KMS-11 (cell line): ENCODE results near the gene CEMIP.

Experiments
- H2AFZ ChIP-seq: fragments of 200-600 bp; sonication (generic); 2 replicates; pipeline ENCODE4 v1.6.1; 2016; ENCODE audit warnings: antibody characterized with exemption, mixed run types, low read depth
- H3K27ac ChIP-seq: fragments of 200-600 bp; sonication (generic); 2 replicates; pipeline ENCODE4 v1.6.1; 2016; ENCODE audit warnings: mild to moderate bottlenecking, mixed run types
- H3K27me3 ChIP-seq: fragments of 200-600 bp; sonication (generic); 2 replicates; pipeline ENCODE4 v1.6.1; 2017; ENCODE audit warnings: mild to moderate bottlenecking, low read depth, mixed run types, moderate library complexity; ENCODE audit not compliant: insufficient read depth
- H3K36me3 ChIP-seq: fragments of 200-600 bp; sonication (generic); 2 replicates; pipeline ENCODE4 v1.6.1; 2017; ENCODE audit warnings: mild to moderate bottlenecking, mixed run types; ENCODE audit not compliant: insufficient read depth
- H3K4me1 ChIP-seq: fragments of 200-600 bp; sonication (generic); 2 replicates; pipeline ENCODE4 v1.6.1; 2016; ENCODE audit warnings: mild to moderate bottlenecking, low read depth, mixed run types; ENCODE audit not compliant: poor library complexity, severe bottlenecking
- H3K4me2 ChIP-seq: fragments of 200-600 bp; sonication (generic); 2 replicates; pipeline ENCODE4 v1.7.0; 2016; ENCODE audit warnings: mild to moderate bottlenecking, mixed run types
- H3K4me3 ChIP-seq: fragments of 200-600 bp; sonication (generic); IDR thresholded peaks from 2 replicates; pipeline ENCODE4 v1.6.1; 2017; ENCODE audit warnings: low read depth, low read length, mixed read lengths; ENCODE audit not compliant: insufficient read depth
- H3K79me2 ChIP-seq: fragments of 200-600 bp; sonication (generic); 2 replicates; pipeline ENCODE4 v1.6.1; 2016; ENCODE audit warnings: low read depth, mixed run types; ENCODE audit not compliant: insufficient read depth
- H3K9ac ChIP-seq: fragments of 200-600 bp; sonication (generic); 2 replicates; pipeline ENCODE4 v1.6.1; 2016; ENCODE audit warnings: mild to moderate bottlenecking, mixed run types
- H4K20me1 ChIP-seq: fragments of 200-600 bp; sonication (generic); 2 replicates; pipeline ENCODE4 v1.6.1; 2016; ENCODE audit warnings: mild to moderate bottlenecking, mixed run types; ENCODE audit not compliant: insufficient read depth
- TF ChIP-seq, protein P1 (sequence below): fragments of 200-600 bp; sonication (generic); conservative IDR thresholded peaks from 2 replicates; pipeline ENCODE4 v1.6.1; 2017; ENCODE audit warnings: low read depth, mild to moderate bottlenecking, antibody characterized with exemption, low read length, moderate library complexity, mixed read lengths

The CEMIP gene

DNA sequence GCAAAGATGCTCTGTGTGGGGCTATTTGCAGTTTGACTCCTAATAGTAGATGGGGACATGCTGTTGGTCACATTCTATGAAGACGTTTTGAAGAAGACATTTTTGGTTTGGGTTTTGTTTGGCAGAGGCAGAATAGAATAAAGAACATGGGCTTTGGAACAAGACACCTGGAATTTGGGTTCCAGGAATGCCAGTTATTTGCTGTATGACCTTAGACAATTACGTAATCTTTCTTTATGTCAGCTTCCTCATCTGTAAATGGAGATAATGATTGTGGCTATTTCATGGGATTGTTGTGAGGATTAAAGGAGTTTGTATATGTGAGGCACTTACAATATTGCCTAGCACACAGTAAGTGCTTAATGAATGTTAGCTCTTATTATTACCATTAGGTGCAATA, 118.9 kb downstream of the CEMIP start:
- H3K4me2 ChIP-seq, result no peak overlapping the region
- H3K79me2 ChIP-seq, result no peaks in the 10 kb centered on the region
- H3K9ac ChIP-seq, result no peak overlapping the region
- no peaks in the 10 kb centered on the region for H4K20me1 ChIP-seq
- H3K36me3 ChIP-seq, result no peaks in the 10 kb centered on the region
- TF ChIP-seq, protein P1, sequence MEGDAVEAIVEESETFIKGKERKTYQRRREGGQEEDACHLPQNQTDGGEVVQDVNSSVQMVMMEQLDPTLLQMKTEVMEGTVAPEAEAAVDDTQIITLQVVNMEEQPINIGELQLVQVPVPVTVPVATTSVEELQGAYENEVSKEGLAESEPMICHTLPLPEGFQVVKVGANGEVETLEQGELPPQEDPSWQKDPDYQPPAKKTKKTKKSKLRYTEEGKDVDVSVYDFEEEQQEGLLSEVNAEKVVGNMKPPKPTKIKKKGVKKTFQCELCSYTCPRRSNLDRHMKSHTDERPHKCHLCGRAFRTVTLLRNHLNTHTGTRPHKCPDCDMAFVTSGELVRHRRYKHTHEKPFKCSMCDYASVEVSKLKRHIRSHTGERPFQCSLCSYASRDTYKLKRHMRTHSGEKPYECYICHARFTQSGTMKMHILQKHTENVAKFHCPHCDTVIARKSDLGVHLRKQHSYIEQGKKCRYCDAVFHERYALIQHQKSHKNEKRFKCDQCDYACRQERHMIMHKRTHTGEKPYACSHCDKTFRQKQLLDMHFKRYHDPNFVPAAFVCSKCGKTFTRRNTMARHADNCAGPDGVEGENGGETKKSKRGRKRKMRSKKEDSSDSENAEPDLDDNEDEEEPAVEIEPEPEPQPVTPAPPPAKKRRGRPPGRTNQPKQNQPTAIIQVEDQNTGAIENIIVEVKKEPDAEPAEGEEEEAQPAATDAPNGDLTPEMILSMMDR, result no peak
- H3K4me3 ChIP-seq, result no peak overlapping the region
- no peaks in the 10 kb centered on the region for H3K27me3 ChIP-seq
- H3K4me1 ChIP-seq, result no peaks in the 10 kb centered on the region
- no peak overlapping the region for H3K27ac ChIP-seq
- no peak overlapping the region for H2AFZ ChIP-seq

DNA sequence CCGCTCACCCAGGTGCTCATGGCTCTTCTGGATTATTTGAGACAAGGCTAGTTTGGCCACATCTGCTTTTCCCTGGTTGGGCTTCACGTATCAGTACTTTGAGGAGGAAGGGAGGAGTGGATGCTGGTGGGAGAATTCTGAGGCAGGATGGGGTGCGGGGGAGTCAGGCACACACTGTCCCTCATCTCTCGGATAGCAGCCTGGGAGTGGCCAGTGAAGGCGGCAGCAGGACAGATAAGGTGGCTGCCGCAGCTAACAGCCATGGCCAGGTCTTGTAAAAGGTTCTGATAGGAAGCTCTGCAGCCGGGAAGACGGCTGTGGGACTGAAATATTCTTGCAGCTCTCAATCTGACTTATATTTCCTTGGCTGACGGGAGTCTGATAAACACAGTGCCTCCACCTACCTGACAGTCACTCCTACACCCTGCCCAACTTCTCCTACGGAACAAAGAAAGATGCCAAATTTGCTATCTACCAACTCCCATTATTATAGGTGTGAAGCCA, 123.2 kb downstream of the CEMIP start:
- H3K27ac ChIP-seq, result no peak overlapping the region
- H3K9ac ChIP-seq, result no peak overlapping the region
- TF ChIP-seq, protein P1, result no peak
- H3K4me3 ChIP-seq, result no peak overlapping the region
- no peaks in the 10 kb centered on the region for H3K79me2 ChIP-seq
- no peak overlapping the region for H3K4me2 ChIP-seq
- no peaks in the 10 kb centered on the region for H4K20me1 ChIP-seq
- H3K36me3 ChIP-seq, result no peaks in the 10 kb centered on the region
- H3K4me1 ChIP-seq, result no peaks in the 10 kb centered on the region
- H3K27me3 ChIP-seq, result no peaks in the 10 kb centered on the region
- H2AFZ ChIP-seq, result no peak overlapping the region

DNA sequence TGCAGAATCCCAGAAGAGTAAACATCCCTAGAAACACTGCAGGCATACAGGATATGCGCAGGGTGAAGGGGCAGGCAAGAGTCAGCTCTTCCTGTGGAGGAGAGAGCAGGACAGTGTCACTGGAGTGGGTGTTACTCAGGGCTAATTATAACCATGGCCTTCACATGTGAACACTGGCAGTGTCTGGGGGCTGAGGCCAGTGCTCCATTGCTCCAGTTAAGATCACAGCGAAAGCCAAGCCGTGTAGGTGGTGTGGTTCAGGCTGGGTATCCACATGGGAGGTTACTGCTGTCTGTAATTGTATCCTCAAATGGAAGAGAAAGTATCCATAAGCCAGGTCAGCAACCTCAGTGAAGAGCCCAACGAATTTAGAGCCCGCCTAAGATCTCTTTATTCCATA, 125.8 kb downstream of the CEMIP start:
- Histone ChIP-seq H4K20me1 (no peaks in the 10 kb centered on the region), H3K79me2 (no peaks in the 10 kb centered on the region), H3K9ac (no peak overlapping the region), H3K27me3 (no peaks in the 10 kb centered on the region), H3K4me2 (no peak overlapping the region), H3K27ac (no peak overlapping the region), H3K4me3 (no peak overlapping the region), H3K36me3 (no peaks in the 10 kb centered on the region), H2AFZ (no peak overlapping the region), H3K4me1 (no peaks in the 10 kb centered on the region)
- TF ChIP-seq, protein P1, result no peak

DNA sequence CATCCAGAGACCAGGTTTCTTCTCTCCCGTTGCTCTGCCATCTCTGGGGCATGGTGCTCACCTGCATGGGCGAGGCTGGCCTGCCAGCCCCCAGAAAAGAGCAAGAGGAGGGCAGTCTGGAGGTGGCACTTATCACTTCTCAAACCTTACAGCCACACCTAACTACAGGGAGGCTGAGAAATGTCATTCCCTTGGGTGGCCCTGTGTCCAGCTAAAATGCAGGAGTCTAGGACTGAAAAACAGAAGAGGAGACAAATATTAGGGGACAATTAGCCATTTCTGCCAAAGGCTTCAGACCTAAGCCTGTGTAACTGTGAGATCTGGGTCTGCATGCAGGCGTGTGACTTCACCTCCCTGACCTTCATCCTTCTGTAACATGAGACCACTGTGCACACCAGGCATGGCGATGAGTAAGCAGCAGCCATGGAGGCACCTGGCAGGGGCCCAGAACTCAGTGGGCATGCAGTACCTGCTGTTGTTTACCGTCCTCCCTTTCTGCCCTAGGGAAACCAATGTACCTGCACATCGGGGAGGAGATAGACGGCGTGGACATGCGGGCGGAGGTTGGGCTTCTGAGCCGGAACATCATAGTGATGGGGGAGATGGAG, 127.1 kb downstream of the CEMIP start:
- H3K79me2 ChIP-seq, result no peaks in the 10 kb centered on the region
- no peaks in the 10 kb centered on the region for H3K36me3 ChIP-seq
- H3K27ac ChIP-seq, result no peak overlapping the region
- TF ChIP-seq, protein P1, result no peak
- H3K4me1 ChIP-seq, result no peaks in the 10 kb centered on the region
- H3K4me3 ChIP-seq, result no peak overlapping the region
- no peaks in the 10 kb centered on the region for H4K20me1 ChIP-seq
- H2AFZ ChIP-seq, result no peak overlapping the region
- H3K9ac ChIP-seq, result no peak overlapping the region
- H3K27me3 ChIP-seq, result no peaks in the 10 kb centered on the region
- no peak overlapping the region for H3K4me2 ChIP-seq
